Epidermal melanocyte (primary cell): ENCODE results near the gene DUSP2.

Source experiments
- DNase-seq: peaks from one replicate; pipeline ENCODE4 v3.0.0; 2011; ENCODE audit warnings: low spot score; ENCODE audit not compliant: insufficient read length

The DUSP2 gene

GRCh38 chr2:96145036-96145847 lies at the start of gene DUSP2:
Gene DUSP2 (minus strand): TSS chr2:96145440. CDS start chr2:96145354, 86 bp downstream.
- DNase-seq, result peak; percentile 59

- DNase-seq, result no peak
These were observed 46.9 kb upstream of the DUSP2 start for GRCh38 chr2:96191937-96192670.

GRCh38 chr2:96188821-96189526 lies 43.7 kb upstream of the DUSP2 start:
- no peak for DNase-seq

GRCh38 chr2:96186562-96186961 lies 41.3 kb upstream of the DUSP2 start:
- no peak for DNase-seq

GRCh38 chr2:96185516-96185915 lies 40.3 kb upstream of the DUSP2 start:
- DNase-seq, result no peak

- no peak for DNase-seq
These were observed 39.7 kb upstream of the DUSP2 start for GRCh38 chr2:96184989-96185388.

GRCh38 chr2:96184188-96184587 lies 38.9 kb upstream of the DUSP2 start:
- no peak for DNase-seq

GRCh38 chr2:96181529-96181928 lies 36.3 kb upstream of the DUSP2 start:
- no peak for DNase-seq

- no peak for DNase-seq
These were observed 35.3 kb upstream of the DUSP2 start for GRCh38 chr2:96180521-96180920.

GRCh38 chr2:96180002-96180401 lies 34.8 kb upstream of the DUSP2 start:
- DNase-seq, result no peak

- DNase-seq, result no peak
These were observed 31.4 kb upstream of the DUSP2 start for GRCh38 chr2:96176661-96177060.

- DNase-seq, result no peak
These were observed 30.7 kb upstream of the DUSP2 start for GRCh38 chr2:96175951-96176350.

- DNase-seq, result peak; percentile 73
These were observed 29.3 kb upstream of the DUSP2 start for GRCh38 chr2:96174251-96175144.

- DNase-seq, result no peak
These were observed 26.6 kb upstream of the DUSP2 start for GRCh38 chr2:96171831-96172230.

GRCh38 chr2:96170626-96171025 lies 25.4 kb upstream of the DUSP2 start:
- DNase-seq, result no peak

- DNase-seq, result no peak
These were observed 24.7 kb upstream of the DUSP2 start for GRCh38 chr2:96169868-96170507.

GRCh38 chr2:96167407-96168013 lies 22.3 kb upstream of the DUSP2 start:
- DNase-seq, result no peak

- DNase-seq, result no peak
These were observed 19.4 kb upstream of the DUSP2 start for GRCh38 chr2:96164459-96165184.

- DNase-seq, result no peak
These were observed 18.7 kb upstream of the DUSP2 start for GRCh38 chr2:96163768-96164429.
